GM20431 (cell line): ENCODE data around the gene DDX3X.

Experiments
- in situ Hi-C: fragments of 300-500 bp; cut with MseI, MboI; formaldehyde crosslinking; loops from one replicate; pipeline ENCODE4 v1.15.0; 2020; ENCODE audit warnings: low sequenced_read_pairs; ENCODE audit not compliant: unreplicated experiment

Gene DDX3X

DNA sequence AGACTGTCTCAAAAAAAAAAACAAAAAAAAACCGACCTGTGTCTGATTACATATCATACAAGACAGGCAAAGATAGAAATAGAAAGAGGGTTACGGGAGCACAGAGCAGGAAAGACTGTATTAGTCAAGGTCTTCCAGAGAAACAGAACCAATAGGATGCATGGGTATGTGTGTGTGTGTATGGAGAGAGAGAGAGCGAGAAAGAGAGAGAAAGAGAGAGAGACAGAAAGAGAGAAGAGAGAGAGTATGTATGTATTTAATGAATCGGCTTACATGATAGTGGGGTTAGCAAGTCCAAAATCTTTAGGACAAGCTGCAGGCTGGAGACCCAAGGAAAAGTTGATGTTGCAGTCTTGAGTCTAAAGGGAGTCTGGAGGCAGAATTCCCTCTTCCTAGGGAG is 7.5 kb upstream of the DDX3X start:
- in situ Hi-C loops: no loop called here

DNA sequence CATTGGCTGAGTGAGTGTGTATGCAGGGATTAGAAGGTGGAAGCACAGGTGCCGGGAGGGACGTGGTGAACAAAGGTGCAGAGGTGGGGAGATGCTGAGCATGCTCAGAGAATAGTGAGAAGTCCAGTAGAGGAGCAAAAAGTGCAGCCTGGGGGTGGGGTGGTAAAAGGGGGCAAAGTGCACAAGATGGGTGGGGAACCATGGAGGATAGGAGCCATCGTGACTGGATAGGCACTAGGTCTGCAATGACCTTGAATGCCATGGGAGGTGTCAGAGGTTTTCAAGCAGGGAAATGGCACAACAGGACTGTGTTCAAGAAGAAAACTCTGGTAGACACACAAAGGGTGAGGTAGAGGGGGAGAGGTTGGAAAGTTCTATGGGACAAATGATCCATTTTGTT is 6.6 kb upstream of the DDX3X start:
- in situ Hi-C loops: no loop called here

DNA sequence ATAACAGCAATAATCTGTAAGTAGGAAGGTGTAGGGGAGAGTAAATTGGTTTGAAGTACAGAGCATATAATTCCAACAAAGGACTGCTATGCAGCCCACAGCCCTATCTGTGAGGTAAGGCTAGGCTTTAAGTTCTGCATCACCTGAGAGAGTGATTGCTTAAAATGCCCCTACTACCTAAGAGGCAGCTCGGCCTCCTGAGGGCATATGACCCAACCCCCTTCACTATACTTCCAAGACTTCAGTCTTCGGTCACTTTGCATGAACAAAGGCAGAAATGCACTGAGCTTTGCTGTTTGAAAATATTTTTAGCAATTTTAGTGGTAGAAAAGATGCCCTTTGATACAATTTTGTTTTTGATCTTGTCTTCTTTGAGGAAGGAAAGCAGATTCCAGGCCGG is 4.9 kb upstream of the DDX3X start:
- in situ Hi-C loops: no loop called here

DNA sequence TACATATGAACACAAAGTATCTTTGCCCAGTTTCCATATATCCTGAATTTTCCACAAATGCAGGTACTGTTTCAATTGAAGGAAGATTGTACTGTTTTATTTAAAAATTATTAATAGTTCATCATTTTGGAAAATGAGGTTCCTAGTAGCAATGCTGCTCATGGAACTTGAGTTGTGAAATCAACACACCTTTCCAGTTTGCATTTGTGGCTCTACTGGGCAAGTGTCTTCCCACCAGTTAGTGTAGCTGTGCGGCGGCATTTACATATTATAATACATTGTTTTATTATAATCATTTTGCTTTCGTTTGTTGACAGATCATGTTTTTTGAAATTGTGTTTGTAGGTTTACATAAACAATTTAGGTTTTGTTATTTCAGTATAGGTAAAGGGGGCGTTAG is 2.0 kb upstream of the DDX3X start:
- in situ Hi-C loops: no loop called here

DNA sequence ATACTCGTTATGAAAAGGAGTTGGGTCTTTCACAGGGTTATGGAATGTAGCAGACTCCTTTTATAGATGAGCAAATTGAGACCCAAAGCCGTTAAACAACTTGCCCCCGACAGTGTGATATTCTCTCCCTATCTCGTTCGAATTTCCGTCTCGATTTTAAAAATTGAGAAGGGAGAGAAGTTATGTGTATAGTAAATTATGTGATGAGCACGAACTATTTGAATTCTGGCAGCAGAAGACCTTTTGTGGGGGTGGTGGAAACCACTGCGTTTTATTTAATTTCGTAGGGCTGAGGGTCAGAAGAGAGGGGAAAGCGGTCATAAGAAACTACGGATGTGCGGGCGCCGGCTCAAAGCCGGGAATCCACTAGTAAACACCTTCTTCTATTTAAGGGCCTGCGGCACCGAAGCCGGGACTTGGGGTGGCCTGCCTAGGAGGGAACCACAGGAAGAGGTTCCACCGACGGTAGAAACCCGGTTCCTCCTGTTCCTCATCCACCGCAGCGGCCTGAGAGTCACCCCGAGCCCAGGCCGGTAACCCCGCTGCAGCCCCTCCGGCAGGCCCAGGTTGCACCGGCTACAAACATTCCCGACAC is 1.5 kb upstream of the DDX3X start:
- in situ Hi-C loops: no loop called here

DNA sequence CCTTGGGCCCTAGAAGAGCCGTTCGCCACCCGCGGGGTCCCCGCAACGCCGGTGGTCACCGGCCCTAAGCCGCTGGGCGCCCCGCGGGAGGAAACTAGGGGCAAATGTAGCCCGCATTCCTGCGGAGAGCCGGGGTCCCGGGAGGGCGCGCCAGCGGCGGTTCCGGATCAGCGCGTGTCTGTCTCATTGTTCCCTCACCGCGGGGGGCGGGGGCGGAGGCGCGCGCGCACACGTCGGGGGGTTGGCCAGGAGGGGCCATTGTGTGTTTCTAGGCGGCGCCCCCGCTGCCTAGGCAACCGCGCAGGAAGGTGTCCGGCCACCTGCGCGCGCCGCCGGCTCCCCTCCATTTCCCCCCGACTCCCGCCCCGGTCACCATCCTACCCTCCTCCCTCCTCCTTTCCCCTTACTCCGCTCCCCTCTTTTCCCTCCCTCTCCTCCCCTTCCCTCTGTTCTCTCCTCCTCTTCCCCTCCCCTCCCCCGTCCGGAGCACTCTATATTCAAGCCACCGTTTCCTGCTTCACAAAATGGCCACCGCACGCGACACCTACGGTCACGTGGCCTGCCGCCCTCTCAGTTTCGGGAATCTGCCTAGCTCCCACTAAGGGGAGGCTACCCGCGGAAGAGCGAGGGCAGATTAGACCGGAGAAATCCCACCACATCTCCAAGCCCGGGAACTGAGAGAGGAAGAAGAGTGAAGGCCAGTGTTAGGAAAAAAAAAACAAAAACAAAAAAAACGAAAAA is 789 bp upstream of the DDX3X start:
- in situ Hi-C loops: no loop called here

DNA sequence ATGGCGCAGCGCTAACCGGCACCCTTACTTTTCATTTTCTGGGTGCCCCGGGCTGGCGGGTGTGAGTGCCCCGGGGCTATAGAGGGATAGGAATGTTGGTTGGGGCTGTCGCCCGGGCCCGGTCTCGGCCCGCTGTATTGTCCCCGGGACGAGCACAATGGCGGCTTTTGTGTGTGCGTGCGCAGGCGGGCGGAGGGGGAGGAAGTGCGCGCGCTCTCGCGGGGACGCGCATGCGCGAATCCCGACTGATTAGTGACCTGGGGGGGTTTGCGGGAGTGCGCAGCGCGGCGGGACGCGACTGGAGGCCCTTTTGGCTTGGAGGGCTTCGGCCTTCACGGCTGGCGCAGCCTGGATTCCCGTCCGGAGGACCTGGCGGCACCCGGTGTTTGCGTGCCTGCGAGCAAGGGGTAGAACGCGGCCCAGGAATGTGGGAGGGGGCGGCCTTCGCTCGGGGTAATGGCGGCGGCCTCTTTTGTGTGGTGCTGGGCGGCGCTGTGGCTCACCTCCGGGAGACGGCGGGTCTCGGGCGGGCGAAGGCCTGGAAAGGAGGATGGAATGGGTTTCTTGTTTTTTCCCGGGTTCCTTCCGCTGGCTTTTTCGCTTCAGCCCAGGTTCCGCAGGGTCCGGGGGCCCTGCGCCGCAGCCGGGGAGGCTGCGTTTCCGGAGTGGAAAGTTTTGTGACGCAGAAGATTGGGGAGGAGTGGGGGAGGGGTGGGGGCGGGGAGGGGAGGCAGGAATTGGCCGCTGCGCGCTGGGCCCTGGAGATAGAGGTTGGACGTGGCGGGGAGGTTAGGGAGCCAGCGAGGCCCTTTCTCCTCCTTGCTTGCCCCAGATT is 618 bp downstream of the DDX3X start:
- in situ Hi-C loops: no loop called here

DNA sequence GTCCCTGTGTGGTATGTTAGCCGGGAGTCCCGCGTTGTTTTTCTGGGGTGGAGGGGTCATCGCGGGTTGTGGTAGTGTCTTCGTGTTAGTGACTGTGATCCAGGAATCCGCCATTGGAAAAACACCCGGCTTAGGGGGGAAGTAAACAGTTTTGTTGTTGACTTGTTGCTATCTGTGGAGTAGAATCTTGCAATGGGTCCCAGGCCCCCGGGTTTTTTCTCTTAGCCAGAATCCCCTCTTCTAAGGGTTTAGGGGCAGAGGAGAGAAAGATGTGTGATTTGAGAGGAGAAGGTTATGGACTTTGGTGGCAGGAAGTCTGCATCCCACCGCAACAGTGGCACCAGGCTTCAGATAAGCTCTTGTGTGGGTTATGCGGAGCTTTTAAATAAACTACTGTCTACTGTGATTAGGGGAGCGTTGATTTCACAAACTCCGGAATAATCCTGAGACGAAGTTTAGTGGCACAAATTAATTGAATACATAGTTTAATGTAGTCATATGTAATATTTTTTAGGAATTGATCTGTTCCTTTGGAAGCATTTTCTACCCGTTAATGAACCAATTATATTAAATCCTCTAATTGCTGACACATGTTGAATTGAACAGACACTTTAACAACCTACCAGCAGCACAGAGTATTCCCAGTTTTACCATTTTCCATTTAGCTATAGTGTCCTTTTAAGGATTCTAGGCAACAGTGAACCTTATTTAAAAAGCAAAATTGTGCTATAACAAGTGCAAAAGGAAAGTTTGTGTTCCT is 1.4 kb downstream of the DDX3X start:
- in situ Hi-C loops: no loop called here

DNA sequence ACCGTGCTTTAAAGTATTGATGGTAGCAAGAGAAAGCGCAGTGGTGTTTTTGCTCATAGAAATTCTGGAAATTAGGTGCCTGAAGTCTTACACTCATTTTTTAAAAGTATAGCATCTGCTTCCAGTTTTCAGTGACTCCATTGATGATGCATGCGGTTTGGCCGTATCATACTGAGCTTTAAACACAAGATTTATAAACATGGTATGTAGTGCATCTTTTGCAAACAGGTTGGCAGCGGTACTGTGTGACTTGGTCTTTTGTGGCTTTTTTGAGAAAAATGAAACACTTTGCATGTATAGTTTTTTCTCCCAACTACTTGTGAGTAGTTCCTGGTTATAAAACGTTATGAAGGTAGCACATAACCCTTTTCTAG is 2.0 kb downstream of the DDX3X start:
- in situ Hi-C loops: no loop called here

DNA sequence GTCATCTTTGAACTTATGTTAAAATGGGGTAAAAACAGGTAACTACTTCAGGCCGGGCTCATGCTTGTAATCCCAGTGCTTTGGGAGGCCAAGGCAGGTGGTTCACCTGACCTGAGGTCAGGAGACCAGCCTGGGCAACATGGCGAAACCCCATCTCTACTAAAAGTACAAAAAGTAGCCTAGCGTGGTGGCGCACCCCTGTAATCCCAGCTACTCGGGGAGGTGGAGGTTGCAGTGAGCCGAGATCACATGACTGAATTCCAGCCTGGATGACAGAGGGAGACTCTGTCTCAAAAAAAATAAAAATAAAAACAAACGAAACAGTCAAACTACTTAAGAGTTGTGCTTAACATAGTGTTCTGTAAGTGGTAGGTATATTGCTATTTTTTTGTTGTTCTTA is 2.5 kb downstream of the DDX3X start:
- in situ Hi-C loops: no loop called here

DNA sequence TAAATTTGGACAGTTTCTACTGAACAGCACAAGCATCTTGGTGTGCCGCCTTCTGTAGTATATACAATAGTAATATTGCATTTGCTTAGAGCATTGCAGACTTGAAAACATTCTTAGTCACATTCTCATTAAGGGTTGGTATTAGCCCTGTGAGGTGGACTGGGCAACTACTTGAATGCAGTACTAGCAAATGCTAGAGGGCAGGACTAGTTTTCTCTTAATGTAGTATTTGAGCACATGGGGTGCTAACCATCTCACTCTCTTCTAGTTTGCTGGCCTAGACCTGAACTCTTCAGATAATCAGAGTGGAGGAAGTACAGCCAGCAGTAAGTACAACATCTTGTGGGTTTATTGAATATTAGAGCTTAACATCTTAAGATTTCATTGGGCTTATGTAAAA is 3.2 kb downstream of the DDX3X start:
- in situ Hi-C loops: no loop called here

DNA sequence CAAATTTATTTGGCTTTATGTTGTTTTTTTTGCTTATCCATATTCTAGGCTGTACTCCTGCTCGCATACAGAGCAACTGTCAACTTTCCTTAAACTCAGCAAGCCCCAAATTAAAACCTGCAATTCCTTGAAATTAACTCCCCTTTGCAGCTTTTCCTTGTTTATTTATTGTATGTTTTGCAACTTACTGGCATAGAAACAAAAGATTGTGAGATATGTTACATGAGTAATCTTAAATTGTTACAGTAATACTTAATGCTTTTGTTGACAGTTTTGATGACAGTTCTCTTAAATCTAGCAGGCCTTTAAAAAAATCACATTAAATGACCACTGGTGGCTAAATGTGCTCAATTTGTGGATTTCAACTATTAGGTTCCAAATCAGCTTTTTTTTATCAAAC is 4.5 kb downstream of the DDX3X start:
- in situ Hi-C loops: no loop called here

DNA sequence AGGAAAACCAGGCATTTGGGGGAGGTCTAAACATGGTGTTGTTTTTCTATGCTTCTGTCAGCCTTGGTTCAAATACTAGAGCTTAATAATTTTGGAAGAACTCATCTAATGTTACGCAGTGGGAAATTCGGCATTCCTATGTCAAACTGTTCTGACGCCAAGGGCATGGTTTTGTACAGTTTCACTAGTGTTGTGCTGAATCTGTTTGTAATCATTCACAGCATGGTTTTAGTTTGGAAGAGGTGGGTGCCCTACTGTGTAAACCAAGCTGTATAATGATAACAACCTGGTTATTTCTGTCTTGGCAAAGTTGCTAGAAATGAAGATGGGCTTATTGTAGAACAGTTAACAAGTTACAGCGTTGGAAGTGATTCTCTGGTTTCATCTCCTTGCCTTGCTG is 5.2 kb downstream of the DDX3X start:
- in situ Hi-C loops: no loop called here

DNA sequence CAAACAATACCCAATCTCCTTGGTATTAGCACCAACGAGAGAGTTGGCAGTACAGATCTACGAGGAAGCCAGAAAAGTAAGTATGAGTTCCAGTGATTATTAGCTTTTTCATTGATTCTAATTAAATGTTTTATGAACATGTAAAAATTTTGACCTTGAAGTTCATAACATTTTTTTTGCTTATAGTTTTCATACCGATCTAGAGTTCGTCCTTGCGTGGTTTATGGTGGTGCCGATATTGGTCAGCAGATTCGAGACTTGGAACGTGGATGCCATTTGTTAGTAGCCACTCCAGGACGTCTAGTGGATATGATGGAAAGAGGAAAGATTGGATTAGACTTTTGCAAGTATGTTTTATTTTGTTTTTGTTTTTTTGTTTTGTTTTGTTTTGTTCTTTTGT is 10.1 kb downstream of the DDX3X start:
- in situ Hi-C loops: no loop called here

DNA sequence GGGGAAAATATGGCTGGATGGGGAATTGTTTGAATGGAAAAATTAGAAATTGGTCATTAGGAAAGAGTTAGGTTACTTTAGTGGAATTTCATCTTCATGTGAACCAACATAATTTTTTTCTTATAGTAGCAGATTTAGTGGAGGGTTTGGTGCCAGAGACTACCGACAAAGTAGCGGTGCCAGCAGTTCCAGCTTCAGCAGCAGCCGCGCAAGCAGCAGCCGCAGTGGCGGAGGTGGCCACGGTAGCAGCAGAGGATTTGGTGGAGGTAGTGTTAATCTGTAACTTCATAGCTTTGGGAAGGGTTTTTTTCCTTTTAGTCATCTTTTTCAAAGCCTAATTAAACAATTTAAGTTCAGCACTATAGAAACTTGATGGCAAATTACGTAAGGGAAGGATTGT is 13.2 kb downstream of the DDX3X start:
- in situ Hi-C loops: no loop called here

DNA sequence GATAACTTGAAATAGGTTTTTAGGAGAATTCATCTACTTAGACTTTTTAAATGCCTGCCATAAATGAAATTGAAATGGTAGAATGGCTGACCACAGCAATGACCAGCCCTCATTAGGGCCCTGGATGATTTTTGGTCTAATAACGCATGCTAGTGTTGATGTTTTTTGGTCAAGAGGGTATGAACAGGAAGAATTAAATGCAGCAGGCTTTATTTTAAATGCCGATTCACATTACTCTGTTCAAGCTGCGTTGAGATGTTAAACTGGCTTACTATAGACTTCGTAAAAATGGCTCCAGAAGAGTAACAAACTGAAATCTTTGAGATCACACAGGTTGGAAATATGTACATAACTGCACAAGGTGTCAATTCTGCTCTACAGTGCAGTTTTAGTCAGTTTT is 14.6 kb downstream of the DDX3X start:
- in situ Hi-C loops: no loop called here

DNA sequence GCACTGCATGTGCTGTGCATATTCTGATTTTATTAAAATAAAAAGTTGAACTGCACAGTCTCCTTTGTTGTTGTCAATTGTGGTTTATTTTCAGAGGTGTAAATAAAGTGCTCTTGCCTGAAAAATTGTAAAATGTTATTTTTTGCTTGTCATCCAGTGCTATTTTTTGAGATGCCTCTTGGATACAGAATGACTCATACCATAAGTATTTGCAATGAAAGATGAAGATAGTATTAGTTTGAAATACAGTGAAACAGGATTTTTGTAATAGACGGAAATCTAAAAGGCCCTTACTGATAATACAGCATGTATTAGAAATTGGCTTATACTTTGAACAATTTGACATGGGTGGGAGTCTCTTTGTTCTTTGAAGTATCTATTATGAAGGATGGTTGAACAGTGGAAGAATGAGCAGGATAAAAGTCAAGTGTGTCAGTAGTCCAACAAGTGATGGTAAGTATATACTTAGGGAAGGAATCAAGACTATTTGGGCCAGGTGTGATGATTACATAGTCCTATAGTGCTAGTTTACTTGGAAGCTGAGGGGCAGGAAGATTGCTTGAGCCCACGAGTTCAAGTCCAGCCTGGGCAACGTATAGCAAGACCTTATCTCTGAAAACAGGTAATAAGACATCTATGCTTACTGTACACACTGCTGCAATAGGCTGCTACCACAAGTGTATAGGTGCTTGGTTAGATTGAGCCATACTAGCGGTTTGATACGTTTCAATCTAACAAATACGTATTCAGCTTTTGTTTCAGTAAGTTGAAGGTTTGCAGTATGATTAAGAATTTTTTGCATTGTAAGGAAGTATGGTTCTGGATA is 16.4 kb downstream of the DDX3X start:
- in situ Hi-C loops: no loop called here

DNA sequence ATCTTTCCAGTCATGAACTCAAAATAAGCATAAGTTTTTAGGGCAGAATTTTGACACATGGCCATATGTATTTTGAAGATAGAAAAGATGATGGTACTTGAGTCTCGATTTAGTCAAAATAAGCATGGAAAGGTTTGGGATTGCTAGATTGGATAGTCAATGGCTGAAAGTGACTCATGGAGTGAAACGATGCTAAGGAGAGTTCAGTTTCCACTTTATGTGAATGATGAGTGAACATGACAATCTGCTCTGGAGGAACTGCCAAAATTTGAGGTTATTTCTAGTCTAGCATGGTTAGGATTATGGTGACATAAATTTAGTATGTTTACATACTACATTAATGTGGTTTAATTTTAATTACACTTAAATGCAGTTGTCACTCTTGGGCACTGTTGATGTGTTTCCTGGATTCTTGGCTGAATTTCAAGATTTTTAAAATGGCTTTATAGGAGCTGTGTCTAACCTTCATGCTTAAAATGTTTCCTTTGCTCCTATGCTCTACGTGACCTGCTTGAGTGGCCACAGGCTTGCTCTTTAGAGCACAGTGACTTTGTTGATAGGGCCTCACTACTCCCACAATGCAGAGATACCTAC is 17.1 kb downstream of the DDX3X start:
- in situ Hi-C loops: no loop called here

DNA sequence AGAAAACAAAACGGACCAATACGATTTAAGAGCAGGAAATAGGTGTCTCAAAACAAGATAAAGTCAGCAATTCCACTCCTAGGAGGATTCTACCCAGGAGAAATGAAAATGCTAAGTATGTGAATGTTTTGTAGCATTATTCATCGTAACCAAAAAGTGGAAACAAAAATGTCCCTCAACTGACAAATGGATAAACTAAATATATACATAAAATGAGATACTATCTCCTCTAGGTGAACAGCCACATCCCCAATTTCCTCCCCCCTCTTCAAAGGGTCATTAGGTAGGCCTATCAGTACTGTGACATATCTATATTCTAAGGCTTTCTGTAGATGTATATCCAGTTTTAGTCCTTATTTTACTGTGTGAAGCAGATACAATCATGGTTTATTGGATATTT is 18.0 kb downstream of the DDX3X start:
- in situ Hi-C loops: no loop called here
